Tibial nerve (tissue), 4 donors: ENCODE data around the gene DLX5. TPM values are rescaled to one million over a fixed set of nuclear protein-coding genes. Genes with fewer than 3 reads are reported as not detected.
"Not testable (repeated sequence)": the region's sequence is repeated elsewhere in the genome, so short reads cannot be mapped to it uniquely, and the experiment has no call there.

Experiments used
- DNase-seq, 2 donors: peaks; one replicate each; pipeline ENCODE4 v3.0.0-alpha.2; 2019; ENCODE audit warnings: low spot score in 2 of 2
- H3K27ac ChIP-seq, 4 donors: fragments of 200-600 bp; sonication (generic) in 3 of 4; one replicate each; pipeline ENCODE4 v1.5.1; 2017 to 2019; ENCODE audit warnings: mild to moderate bottlenecking in 1 of 4
- H3K27me3 ChIP-seq, 2 donors: fragments of 200-600 bp; sonication (generic) in 1 of 2; one replicate each; pipeline versions ENCODE4 v1.5.1 to v1.6.0; 2017 to 2019
- H3K36me3 ChIP-seq, 3 donors: fragments of 200-600 bp; sonication (generic); one replicate each; pipeline ENCODE4 v1.5.1; 2018 to 2019
- H3K4me1 ChIP-seq, 4 donors: fragments of 200-600 bp; sonication (generic) in 3 of 4; one replicate each; pipeline ENCODE4 v1.5.1; 2017 to 2019
- H3K4me3 ChIP-seq, 4 donors: fragments of 200-600 bp; sonication (generic) in 3 of 4; one replicate each; pipeline ENCODE4 v1.5.1; 2017 to 2019; ENCODE audit warnings: mild to moderate bottlenecking in 1 of 4, moderate library complexity in 1 of 4
- H3K9me3 ChIP-seq, 4 donors: fragments of 200-600 bp; sonication (generic) in 3 of 4; one replicate each; pipeline ENCODE4 v1.5.1; 2017 to 2019
- EP300 ChIP-seq, 2 donors: sonication (generic); formaldehyde crosslinking; IDR thresholded peaks; one replicate each; pipeline ENCODE4 v1.6.1; 2017; ENCODE audit warnings: antibody characterized with exemption in 2 of 2, mild to moderate bottlenecking in 1 of 2
- POLR2A ChIP-seq, 2 donors: fragments of 450-650 bp; IDR thresholded peaks; one replicate each; pipeline ENCODE4 v1.6.1; 2017; ENCODE audit warnings: antibody characterized with exemption in 2 of 2, mild to moderate bottlenecking in 2 of 2, moderate library complexity in 2 of 2
- WGBS, 2 donors: methylation state at CpG; one replicate each; pipeline ENCODE4 v1.1.5; 2018; 5-methylcytosine and 5-hydroxymethylcytosine counted together
- total RNA-seq, 4 donors: library from RNA; depleted of rRNA; stranded (reverse); fragments of >200 nt; gene quantifications; one replicate each; pipeline ENCODE4 v1.1.0, GENCODE V29; 2016
- TF ChIP-seq, protein P1 (sequence below), 5 experiments: fragments of 200-600 bp in 3 of 5; fragments of 450-650 bp in 2 of 5; sonication (generic) in 3 of 5; IDR thresholded peaks; one replicate each; pipeline ENCODE4 v1.5.1; 2016 to 2019; ENCODE audit warnings: antibody characterized with exemption in 5 of 5, mild to moderate bottlenecking in 3 of 5, moderate library complexity in 2 of 5

Gene DLX5
- total RNA-seq, 4 donors from 2014 or later: 0.42 TPM; not detected in 3

DNA sequence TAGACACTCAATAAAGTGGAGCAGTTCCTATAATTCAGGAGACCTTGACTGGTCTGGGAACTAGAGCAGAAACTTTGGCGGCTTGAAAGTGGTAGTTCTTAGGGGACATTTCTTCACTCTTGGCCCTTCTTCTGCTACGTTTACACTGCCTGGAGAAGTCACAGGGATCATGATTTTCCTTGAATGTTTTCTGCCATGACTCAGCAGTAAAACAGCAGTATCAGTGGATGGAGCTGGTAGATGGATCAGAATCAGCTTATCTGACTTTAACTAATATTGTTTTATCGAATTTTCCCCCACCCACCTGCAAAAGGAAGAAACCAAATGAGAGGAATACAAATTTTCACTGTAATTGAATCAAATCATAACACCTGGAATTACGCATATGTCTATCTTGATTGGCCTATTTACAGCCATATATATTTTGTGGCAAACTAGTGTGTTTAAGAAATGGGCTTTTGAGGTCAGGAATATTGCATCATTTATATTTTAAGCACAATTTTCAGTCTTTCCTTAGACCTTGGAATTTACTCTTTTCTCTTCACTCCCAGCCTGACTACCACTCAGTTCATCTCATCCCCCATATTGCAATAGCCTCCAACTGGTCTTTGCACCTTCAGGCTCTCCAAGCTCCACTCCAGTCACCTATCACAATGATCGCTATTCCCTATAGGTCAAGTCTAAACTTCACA lies 14.9 kb upstream of the DLX5 start:
- 79 to 80% methylated on average over 5 of the region's 5 CpGs for WGBS, 2 donors
- Histone ChIP-seq H3K27me3 (no peaks in the 10 kb centered on the region), H3K4me3 (no peak overlapping the region), H3K36me3 (no peaks in the 10 kb centered on the region), H3K4me1 (no peaks in the 10 kb centered on the region), H3K27ac (no peak overlapping the region), H3K9me3 (no peaks in the 10 kb centered on the region)
- TF ChIP-seq, protein P1, sequence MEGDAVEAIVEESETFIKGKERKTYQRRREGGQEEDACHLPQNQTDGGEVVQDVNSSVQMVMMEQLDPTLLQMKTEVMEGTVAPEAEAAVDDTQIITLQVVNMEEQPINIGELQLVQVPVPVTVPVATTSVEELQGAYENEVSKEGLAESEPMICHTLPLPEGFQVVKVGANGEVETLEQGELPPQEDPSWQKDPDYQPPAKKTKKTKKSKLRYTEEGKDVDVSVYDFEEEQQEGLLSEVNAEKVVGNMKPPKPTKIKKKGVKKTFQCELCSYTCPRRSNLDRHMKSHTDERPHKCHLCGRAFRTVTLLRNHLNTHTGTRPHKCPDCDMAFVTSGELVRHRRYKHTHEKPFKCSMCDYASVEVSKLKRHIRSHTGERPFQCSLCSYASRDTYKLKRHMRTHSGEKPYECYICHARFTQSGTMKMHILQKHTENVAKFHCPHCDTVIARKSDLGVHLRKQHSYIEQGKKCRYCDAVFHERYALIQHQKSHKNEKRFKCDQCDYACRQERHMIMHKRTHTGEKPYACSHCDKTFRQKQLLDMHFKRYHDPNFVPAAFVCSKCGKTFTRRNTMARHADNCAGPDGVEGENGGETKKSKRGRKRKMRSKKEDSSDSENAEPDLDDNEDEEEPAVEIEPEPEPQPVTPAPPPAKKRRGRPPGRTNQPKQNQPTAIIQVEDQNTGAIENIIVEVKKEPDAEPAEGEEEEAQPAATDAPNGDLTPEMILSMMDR (IDR thresholded peaks at IDR 0.05): no peak
- TF ChIP-seq EP300 (IDR thresholded peaks at IDR 0.05) (no peak), POLR2A (IDR thresholded peaks at IDR 0.05) (no peak)
- no peak for DNase-seq

DNA sequence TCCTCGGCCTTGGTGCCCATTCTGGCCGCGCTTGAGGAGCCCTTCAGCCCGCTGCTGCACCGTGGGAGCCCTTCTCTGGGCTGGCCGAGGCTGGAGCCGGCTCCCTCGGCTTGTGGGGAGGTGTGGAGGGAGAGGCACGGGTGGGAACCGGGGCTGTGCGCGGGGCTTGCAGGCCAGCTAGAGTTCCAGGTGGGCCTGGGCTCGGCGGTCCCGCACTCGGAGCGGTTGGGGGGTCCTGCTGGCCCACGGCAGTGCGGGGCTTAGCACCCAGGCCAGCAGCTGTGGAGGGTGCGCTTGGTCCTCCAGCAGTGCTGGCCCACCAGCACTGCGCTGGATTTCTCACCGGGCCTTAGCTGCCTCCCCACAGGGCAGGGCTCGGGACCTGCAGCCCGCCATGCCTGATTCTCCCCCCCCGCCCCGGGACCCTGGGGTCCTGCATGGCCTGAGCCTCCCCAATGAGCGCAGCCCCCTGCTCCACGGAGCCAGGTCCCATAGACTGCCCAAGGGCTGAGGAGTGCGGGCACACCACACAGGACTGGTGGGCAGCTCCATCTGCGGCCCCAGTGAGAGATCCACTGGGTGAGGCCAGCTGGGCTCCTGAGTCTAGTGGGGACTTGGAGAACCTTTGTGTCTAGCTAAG lies 9.7 kb upstream of the DLX5 start:
- not testable (repeated sequence) for H3K4me1 ChIP-seq, H3K27ac ChIP-seq, H3K36me3 ChIP-seq, DNase-seq, H3K9me3 ChIP-seq, H3K4me3 ChIP-seq, H3K27me3 ChIP-seq
- WGBS, 2 donors: 90 to 94% methylated on average over 15 to 17 of the region's 30 CpGs

DNA sequence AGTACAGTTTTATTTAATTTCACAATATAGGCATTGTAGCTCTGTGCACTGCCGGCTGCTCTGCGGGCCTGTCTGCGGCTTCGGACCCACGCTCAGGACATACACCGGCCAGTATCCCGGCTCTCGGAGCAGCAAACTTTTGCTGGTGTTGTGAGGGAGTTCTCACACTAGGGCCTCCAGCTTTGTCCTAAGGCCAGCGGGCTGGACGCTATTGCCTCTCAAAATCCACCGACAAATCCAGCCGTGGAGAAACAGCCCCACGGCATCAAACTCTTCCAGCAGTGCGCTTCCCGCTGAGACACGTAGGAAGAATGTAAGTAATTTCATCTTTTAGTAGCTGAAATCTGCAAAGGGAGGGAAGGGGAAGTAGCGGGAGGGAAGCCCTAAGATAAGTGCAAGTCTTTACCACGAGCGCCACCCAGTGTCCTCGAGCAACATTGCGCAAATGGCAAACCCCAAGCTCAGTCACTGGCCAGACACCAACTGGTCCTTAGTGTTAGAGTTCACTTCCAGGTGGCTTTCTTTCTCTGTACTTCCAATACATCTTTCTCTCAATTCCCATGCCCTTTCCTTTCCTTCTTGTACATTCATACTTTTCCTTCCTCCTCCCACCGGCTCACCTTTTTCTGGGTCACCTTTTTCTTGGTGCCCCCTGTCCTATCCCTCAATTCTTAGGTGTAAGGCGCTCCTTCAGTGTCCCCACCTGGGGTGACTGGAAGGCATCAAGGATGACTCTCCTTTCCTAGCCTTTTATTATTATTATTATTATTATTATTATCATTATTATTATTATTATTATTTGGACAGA lies 3.0 kb upstream of the DLX5 start:
- peak; percentile 63 to 83 for DNase-seq
- Histone ChIP-seq H3K9me3 (no peaks in the 10 kb centered on the region), H3K27me3 (peaks cover 0 to 44% of the 10 kb centered on the region in 2 donors), H3K36me3 (no peaks in the 10 kb centered on the region), H3K27ac (no peak overlapping the region), H3K4me3 (peak overlapping the region in 3 of 4 donors; percentile 34 to 39 (median 39)), H3K4me1 (peaks cover 0 to 47% (median 17%) of the 10 kb centered on the region in 4 donors)
- TF ChIP-seq, protein P1 (IDR thresholded peaks at IDR 0.05): peak; percentile 76 to 86 (median 84)
- TF ChIP-seq EP300 (IDR thresholded peaks at IDR 0.05) (peak in 1 of 2 donors; percentile 30), POLR2A (IDR thresholded peaks at IDR 0.05) (no peak)
- WGBS, 2 donors: 5 to 7% methylated on average over 23 of the region's 23 CpGs

DNA sequence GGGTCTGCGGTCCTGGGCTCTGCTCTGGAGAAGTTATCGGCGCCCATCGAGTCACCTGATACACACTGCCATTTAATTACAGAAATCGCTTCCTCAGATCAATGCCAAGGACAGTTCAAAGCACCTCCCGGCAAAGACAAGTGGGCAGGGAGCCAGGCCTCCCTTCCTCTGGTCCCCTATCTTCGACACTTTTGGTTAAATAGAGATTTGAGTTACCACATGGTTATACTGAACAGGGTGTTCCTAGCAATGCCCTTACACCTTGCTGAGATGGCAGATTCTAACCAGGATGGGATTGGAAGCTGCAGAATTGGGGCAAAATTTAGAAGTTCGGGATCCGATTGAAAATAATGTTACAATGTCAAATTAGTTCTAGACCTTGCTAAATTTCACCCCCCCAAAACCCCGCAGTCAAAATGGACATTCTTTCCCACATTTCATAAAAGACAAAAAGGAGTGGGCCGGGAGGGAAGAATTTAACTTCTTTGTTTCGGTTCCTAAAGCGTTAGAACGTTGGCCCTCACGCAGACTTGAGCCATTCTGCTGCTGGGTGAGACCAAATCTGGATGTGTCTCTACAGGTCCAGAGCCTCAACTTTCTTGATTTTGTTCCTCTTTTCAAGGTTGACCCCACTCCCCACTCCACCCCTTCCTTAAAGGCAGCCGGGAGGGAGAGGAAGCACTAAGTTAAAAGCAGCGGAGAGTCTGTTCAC lies 2.2 kb upstream of the DLX5 start:
- H3K4me3 ChIP-seq: peak overlapping the region in 3 of 4 donors; percentile 34 to 39 (median 39)
- H3K9me3 ChIP-seq: no peaks in the 10 kb centered on the region
- no peaks in the 10 kb centered on the region for H3K36me3 ChIP-seq
- no peak overlapping the region for H3K27ac ChIP-seq
- H3K27me3 ChIP-seq: peaks cover 0 to 52% of the 10 kb centered on the region in 2 donors
- no peak for DNase-seq
- no peak for TF ChIP-seq EP300 (IDR thresholded peaks at IDR 0.05)
- no peak for TF ChIP-seq POLR2A (IDR thresholded peaks at IDR 0.05)
- TF ChIP-seq, protein P1 (IDR thresholded peaks at IDR 0.05): no peak
- WGBS, 2 donors: 35 to 39% methylated on average over 17 of the region's 17 CpGs
- H3K4me1 ChIP-seq: peaks cover 0 to 51% (median 17%) of the 10 kb centered on the region in 4 donors

DNA sequence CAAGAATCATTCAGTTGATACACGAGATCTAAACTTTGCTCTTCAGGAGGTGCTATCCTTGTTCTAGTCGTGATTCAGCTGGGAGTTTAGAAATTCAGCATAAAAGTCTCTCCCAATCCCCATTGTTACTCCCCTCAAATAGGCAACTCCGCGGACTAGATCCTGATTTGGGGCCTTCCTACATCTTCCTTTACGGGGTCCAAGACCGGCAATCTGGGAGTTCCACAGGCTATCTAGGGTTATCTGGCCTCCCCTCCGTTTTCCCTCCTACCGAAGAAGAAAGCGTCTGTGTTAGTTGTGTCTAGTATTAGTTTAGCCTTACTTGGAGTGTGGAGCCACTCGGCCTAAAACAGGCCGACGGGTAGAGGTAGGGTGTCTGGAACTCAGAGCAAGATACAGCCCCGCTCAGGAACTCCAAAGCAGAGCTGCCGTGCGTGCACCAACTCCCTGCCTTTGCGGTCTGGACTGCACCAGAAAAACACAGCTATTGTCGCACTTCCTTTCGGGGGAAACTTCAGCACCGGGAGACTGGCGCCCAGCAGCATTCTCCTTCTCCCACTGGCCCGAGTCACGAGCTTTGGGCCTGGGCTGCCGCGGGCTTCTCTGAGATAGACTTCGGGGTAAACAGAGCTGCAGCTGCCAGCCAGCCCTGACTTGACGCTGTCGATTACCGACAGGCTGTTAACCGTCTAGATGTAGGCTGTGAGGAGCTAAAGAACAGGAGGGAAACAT lies 1.5 kb upstream of the DLX5 start:
- Histone ChIP-seq H3K27ac (no peak overlapping the region), H3K4me3 (peak overlapping the region in 2 of 4 donors; percentile 39), H3K9me3 (no peaks in the 10 kb centered on the region), H3K36me3 (no peaks in the 10 kb centered on the region), H3K27me3 (peaks cover 4 to 59% of the 10 kb centered on the region in 2 donors), H3K4me1 (peaks cover 0 to 58% (median 20%) of the 10 kb centered on the region in 4 donors)
- 51 to 57% methylated on average over 29 of the region's 29 CpGs for WGBS, 2 donors
- DNase-seq: no peak
- TF ChIP-seq EP300 (IDR thresholded peaks at IDR 0.05): no peak
- TF ChIP-seq, protein P1 (IDR thresholded peaks at IDR 0.05): no peak
- no peak for TF ChIP-seq POLR2A (IDR thresholded peaks at IDR 0.05)
